ENCODE measurements around the gene KCTD10.
"Not testable (repeated sequence)": the region's sequence is repeated elsewhere in the genome, so short reads cannot be mapped to it uniquely, and the experiment has no call there.

Gene KCTD10

GRCh38 chr12:109446869-109447268 lies 30.2 kb downstream of the KCTD10 start:
- no peak for DNase-seq

GRCh38 chr12:109445191-109445609 lies 31.9 kb downstream of the KCTD10 start:
- DNase-seq: no peak

- DNase-seq: no peak
Measured at GRCh38 chr12:109444259-109444658, 32.8 kb downstream of the KCTD10 start.

GRCh38 chr12:109443794-109444193 lies 33.3 kb downstream of the KCTD10 start:
- no peak for DNase-seq

- DNase-seq: peak; percentile 78
Measured at GRCh38 chr12:109440851-109441490, 36.1 kb downstream of the KCTD10 start.

GRCh38 chr12:109439951-109440350 lies 37.1 kb downstream of the KCTD10 start:
- not testable (repeated sequence) for DNase-seq

GRCh38 chr12:109439181-109439580 lies 37.9 kb downstream of the KCTD10 start:
- DNase-seq: no peak

GRCh38 chr12:109436188-109436560 lies 40.9 kb downstream of the KCTD10 start:
- DNase-seq: no peak

GRCh38 chr12:109435428-109436187 lies 41.5 kb downstream of the KCTD10 start:
- DNase-seq: no peak

- no peak for DNase-seq
Measured at GRCh38 chr12:109434582-109434981, 42.5 kb downstream of the KCTD10 start.

GRCh38 chr12:109433618-109434017 lies 43.5 kb downstream of the KCTD10 start:
- DNase-seq: no peak

- peak; percentile 52 for DNase-seq
Measured at GRCh38 chr12:109432842-109433304, 44.2 kb downstream of the KCTD10 start.

- no peak for DNase-seq
Measured at GRCh38 chr12:109432431-109432830, 44.7 kb downstream of the KCTD10 start.

- DNase-seq: no peak
Measured at GRCh38 chr12:109430244-109430643, 46.9 kb downstream of the KCTD10 start.

GRCh38 chr12:109428804-109429203 lies 48.3 kb downstream of the KCTD10 start:
- not testable (repeated sequence) for DNase-seq

- peak; percentile 67 for DNase-seq
Measured at GRCh38 chr12:109428037-109428629, 49.0 kb downstream of the KCTD10 start.

- no peak for DNase-seq
Measured at GRCh38 chr12:109423392-109423791, 53.7 kb downstream of the KCTD10 start.

- no peak for DNase-seq
Measured at GRCh38 chr12:109422251-109422650, 54.8 kb downstream of the KCTD10 start.

GRCh38 chr12:109421355-109422087 lies 55.6 kb downstream of the KCTD10 start:
- no peak for DNase-seq

- no peak for DNase-seq
Measured at GRCh38 chr12:109418848-109419480, 58.1 kb downstream of the KCTD10 start.

- DNase-seq: not testable (repeated sequence)
Measured at GRCh38 chr12:109406147-109406546, 71.0 kb downstream of the KCTD10 start.

- not testable (repeated sequence) for DNase-seq
Measured at GRCh38 chr12:109404841-109405240, 72.3 kb downstream of the KCTD10 start.

Measured in NCI-H1436 (cell line).